Ovary (tissue), 9 donors: ENCODE measurements around the gene CACNA2D1. TPM values are rescaled to one million over a fixed set of nuclear protein-coding genes. Genes with fewer than 3 reads are reported as not detected.

Source experiments
- DNase-seq, 5 donors: peaks; one replicate each; pipeline ENCODE4 v3.0.0-alpha.2; 2019 to 2020
- H3K27ac ChIP-seq, 2 donors: fragments of 200-600 bp; one replicate each; pipeline versions ENCODE4 v1.5.1 to v1.8.0; 2019 to 2022
- H3K27me3 ChIP-seq: fragments of 200-600 bp; one replicate; pipeline ENCODE4 v1.8.0; 2022
- H3K36me3 ChIP-seq: fragments of 200-600 bp; sonication (generic); one replicate; pipeline ENCODE4 v1.5.1; 2019
- H3K4me1 ChIP-seq: one replicate; pipeline ENCODE4 v1.8.1; 2013; ENCODE audit warnings: mild to moderate bottlenecking, moderate library complexity; ENCODE audit not compliant: insufficient read depth
- H3K4me3 ChIP-seq: fragments of 200-600 bp; sonication (generic); one replicate; pipeline ENCODE4 v1.5.1; 2017
- H3K9me3 ChIP-seq, 2 donors: fragments of 200-600 bp in 1 of 2; sonication (generic) in 1 of 2; one replicate each; pipeline versions ENCODE4 v1.5.1 to v1.8.1; 2013 to 2019; ENCODE audit warnings: mild to moderate bottlenecking in 1 of 2, moderate library complexity in 1 of 2
- CTCF ChIP-seq, 3 donors: fragments of 450-650 bp in 2 of 3; fragments of 200-600 bp in 1 of 3; IDR thresholded peaks; one replicate each; pipeline versions ENCODE4 v1.5.1 to v1.8.0; 2016 to 2022; ENCODE audit warnings: antibody characterized with exemption in 3 of 3, mild to moderate bottlenecking in 1 of 3
- EP300 ChIP-seq: sonication (generic); formaldehyde crosslinking; IDR thresholded peaks from one replicate; pipeline ENCODE4 v1.6.1; 2017; ENCODE audit warnings: antibody characterized with exemption
- POLR2A ChIP-seq: fragments of 450-650 bp; IDR thresholded peaks from one replicate; pipeline ENCODE4 v1.6.1; 2017; ENCODE audit warnings: antibody characterized with exemption, mild to moderate bottlenecking, moderate library complexity
- WGBS, 3 donors: extraction: QIAGEN DNeasy Blood & Tissue Kit in 1 of 3; methylation state at CpG; one replicate each; pipeline versions ENCODE4 v1.1.5 to v1.1.7; 2013 to 2017; 5-methylcytosine and 5-hydroxymethylcytosine counted together
- intact Hi-C, 4 donors: fragments of 100-400 bp; cut with DNase I; formaldehyde crosslinking; loops; one replicate each; pipeline versions ENCODE4 v1.11.0 to v1.15.1; 2022 to 2023
- polyA plus RNA-seq, 2 donors: library from polyadenylated mRNA; stranded (reverse); fragments of 200-250 nt in 1 of 2; fragments of 350-450 nt in 1 of 2; fragmentation: Illumina TruSeq in 1 of 2; extraction: RNeasy Lipid Tissue Mini Kit (QIAGEN cat#74804) in 1 of 2; gene quantifications; one replicate each; pipeline ENCODE4 v1.2.3, GENCODE V29; 2013 to 2014
- total RNA-seq, 7 donors: library from RNA; depleted of rRNA in 2 of 7; stranded (reverse); fragments of >200 nt in 2 of 7; fragmentation: NEBNext Ultra II Directional in 3 of 7; extraction: Animal tissue kit (Norgen Biotek cat#: 25700) in 3 of 7; gene quantifications; one replicate each; pipeline versions ENCODE4 v1.1.0 to v1.2.4, GENCODE V29; 2016 to 2023
- donor health status: DM: no; HTN: no; CAD: no; lungs with moderate emphysema.
- donor health status: DM: no; HTN: no; CAD: no.
- donor health status: Bipolar disorder and iron deficiency.
- donor health status: DM: yes; HTN: yes; CAD: no.
- donor health status: DM: no; HTN: no; CAD: no.
- donor health status: DM: yes; HTN: yes; CAD: no.

Gene CACNA2D1
- total and polyA plus RNA-seq, 9 donors, result 6.6 to 34.2 (median 18.8) TPM

- 95 to 99% (median 98%) methylated on average over 3 of the region's 3 CpGs for WGBS, 3 donors
- intact Hi-C loops, result no loop called here
- TF ChIP-seq CTCF (IDR thresholded peaks at IDR 0.05), result no peak
- no peak for TF ChIP-seq EP300
- no peak for TF ChIP-seq POLR2A
Observed at GRCh38 chr7:82317257-82317721, 126.3 kb downstream of the CACNA2D1 start.

GRCh38 chr7:82313269-82313668, 130.3 kb downstream of the CACNA2D1 start:
- WGBS, 3 donors, result 95 to 100% (median 96%) methylated on average over 1 of the region's 1 CpG
- Histone ChIP-seq H3K36me3 (no peaks in the 10 kb centered on the region), H3K9me3 (no peaks in the 10 kb centered on the region), H3K27me3 (no peaks in the 10 kb centered on the region), H3K4me3 (no peak overlapping the region), H3K27ac (no peak overlapping the region), H3K4me1 (no peaks in the 10 kb centered on the region)
- intact Hi-C loops, result no loop called here
- TF ChIP-seq CTCF (IDR thresholded peaks at IDR 0.05) (no peak), POLR2A (no peak), EP300 (no peak)
- DNase-seq, result no peak

More at GRCh38 chr7:82317257-82317721, 126.3 kb downstream of the CACNA2D1 start:
- Histone ChIP-seq H3K4me1 (peaks cover 2% of the 10 kb centered on the region), H3K27ac (no peak overlapping the region), H3K27me3 (no peaks in the 10 kb centered on the region), H3K9me3 (no peaks in the 10 kb centered on the region), H3K36me3 (no peaks in the 10 kb centered on the region), H3K4me3 (no peak overlapping the region)
- no peak for DNase-seq

- Histone ChIP-seq H3K4me1 (no peaks in the 10 kb centered on the region), H3K27me3 (no peaks in the 10 kb centered on the region), H3K4me3 (no peak overlapping the region), H3K9me3 (no peaks in the 10 kb centered on the region), H3K36me3 (no peaks in the 10 kb centered on the region), H3K27ac (no peak overlapping the region)
- intact Hi-C loops, result no loop called here
- 96 to 98% (median 96%) methylated on average over 5 of the region's 5 CpGs for WGBS, 3 donors
- TF ChIP-seq EP300, result no peak
- TF ChIP-seq CTCF (IDR thresholded peaks at IDR 0.05), result no peak
- no peak for TF ChIP-seq POLR2A
- no peak for DNase-seq
Observed at GRCh38 chr7:82312646-82313045, 130.9 kb downstream of the CACNA2D1 start.

- WGBS, 3 donors, result 91 to 93% (median 91%) methylated on average over 4 of the region's 4 CpGs
- intact Hi-C loops, result no loop called here
- Histone ChIP-seq H3K27ac (no peak overlapping the region), H3K4me3 (no peak overlapping the region), H3K4me1 (no peaks in the 10 kb centered on the region), H3K36me3 (no peaks in the 10 kb centered on the region), H3K9me3 (no peaks in the 10 kb centered on the region), H3K27me3 (no peaks in the 10 kb centered on the region)
- TF ChIP-seq POLR2A (no peak), EP300 (no peak), CTCF (IDR thresholded peaks at IDR 0.05) (no peak)
- DNase-seq, result no peak
Observed at GRCh38 chr7:82305347-82306005, 138.1 kb downstream of the CACNA2D1 start.
